Lower leg skin (tissue), 3 donors: ENCODE results near the gene PRKAG1.

ENCODE experiments used
- CTCF ChIP-seq, 3 donors: fragments of 450-650 bp; IDR thresholded peaks; one replicate each; pipeline ENCODE4 v1.5.1; 2016; ENCODE audit warnings: antibody characterized with exemption in 3 of 3, mild to moderate bottlenecking in 3 of 3, moderate library complexity in 2 of 3
- POLR2A ChIP-seq, 2 donors: fragments of 450-650 bp; IDR thresholded peaks; one replicate each; pipeline ENCODE4 v1.6.1; 2016 to 2017; ENCODE audit warnings: antibody characterized with exemption in 2 of 2, mild to moderate bottlenecking in 1 of 2, moderate library complexity in 1 of 2

- TF ChIP-seq POLR2A (IDR thresholded peaks at IDR 0.05) (no peak), CTCF (IDR thresholded peaks at IDR 0.05) (no peak)
These were observed 30.4 kb upstream of the PRKAG1 start for GRCh38 chr12:49048953-49049352.
